Renal cortical epithelial cell (primary cell): Measurements from ENCODE around the gene LYST. TPM values are rescaled to one million over a fixed set of nuclear protein-coding genes. Genes with fewer than 3 reads are reported as not detected.

Source experiments
- total RNA-seq: library from RNA; depleted of rRNA; stranded (reverse); fragments of >200 nt; gene quantifications from 2 replicates; pipeline ENCODE4 v1.2.3, GENCODE V29; 2014

The LYST gene
- total RNA-seq, 1 donor from 2014 or later, result 23.6 TPM

Other genes starting within 250 kb of the LYST start
- 0.30 TPM in 1 of 2 replicates, not detected in the other for gene GNG4, start 217.1 kb downstream of the LYST start, total RNA-seq
- 1.1 and 3.8 TPM in 2 replicates for gene NID1, start 198.2 kb upstream of the LYST start, total RNA-seq